Measurements from ENCODE around the gene ACADM.
"Not testable (repeated sequence)": the region's sequence is repeated elsewhere in the genome, so short reads cannot be mapped to it uniquely, and the experiment has no call there.

DNA sequence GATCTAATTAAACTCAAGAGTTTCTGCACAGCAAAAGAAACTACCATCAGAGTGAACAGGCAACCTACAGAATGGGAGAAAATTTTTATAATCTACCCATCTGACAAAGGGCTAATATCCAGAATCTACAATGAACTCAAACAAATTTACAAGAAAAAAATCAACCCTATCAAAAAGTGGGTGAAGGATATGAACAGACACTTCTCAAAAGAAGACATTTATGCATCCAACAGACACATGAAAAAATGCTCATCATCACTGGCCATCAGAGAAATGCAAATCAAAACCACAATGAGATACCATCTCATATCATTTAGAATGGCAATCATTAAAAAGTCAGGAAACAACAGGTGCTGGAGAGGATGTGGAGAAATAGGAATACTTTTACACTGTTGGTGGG lies 32.7 kb downstream of the ACADM start:
- not testable (repeated sequence) for TF ChIP-seq CTCF (IDR thresholded peaks at IDR 0.05; ENCODE audit: extremely low read depth in 1 of 2, insufficient read depth in 1 of 2, low read depth in 1 of 2, low read length in 2 of 2); EZH2 (IDR thresholded peaks at IDR 0.05; ENCODE audit: borderline replicate concordance, low read depth, low read length, severe bottlenecking); POLR2A (IDR thresholded peaks at IDR 0.05; ENCODE audit: low read depth, low read length); MAX (IDR thresholded peaks at IDR 0.05; ENCODE audit: insufficient read depth, insufficient read length); FOS (IDR thresholded peaks at IDR 0.05; ENCODE audit: borderline replicate concordance, insufficient read depth, low read length); POLR2AphosphoS5 (IDR thresholded peaks at IDR 0.05; ENCODE audit: insufficient read depth, low read depth, low read length); GATA2 (IDR thresholded peaks at IDR 0.05; ENCODE audit: insufficient read depth, insufficient read length, low read depth, low read length); JUN (IDR thresholded peaks at IDR 0.05; ENCODE audit: borderline replicate concordance, insufficient read depth, insufficient read length, low read depth); MYC (IDR thresholded peaks at IDR 0.05; ENCODE audit: low read depth, low read length)

Data from endothelial cell of umbilical vein (primary cell).